K562 (cell line): Measurements from ENCODE around the gene TRAPPC4. TPM values are rescaled to one million over a fixed set of nuclear protein-coding genes. Genes with fewer than 3 reads are reported as not detected.
A peak's percentile ranks its signal among the peaks of the same experiment; 100 is the strongest.

Source experiments
- CBFB ChIP-seq: sonication (generic); formaldehyde crosslinking; IDR thresholded peaks from 2 replicates; pipeline ENCODE4 v1.4.0; 2020; ENCODE audit warnings: mild to moderate bottlenecking, missing genetic modification reagents
- HOXB6 ChIP-seq: fragments of 250-450 bp; sonication (Bioruptor Pico); IDR thresholded peaks from 2 replicates; pipeline ENCODE4 v1.5.1; 2022; ENCODE audit warnings: mild to moderate bottlenecking, borderline replicate concordance
- MTA2 ChIP-seq: fragments of 450-650 bp; IDR thresholded peaks from 2 replicates; pipeline ENCODE4 v1.6.1; 2016; ENCODE audit warnings: low read depth
- NRF1 ChIP-seq, 2 experiments: fragments of 450-650 bp; IDR thresholded peaks in 1 of 2; conservative IDR thresholded peaks in 1 of 2; 2 replicates each; pipeline ENCODE4 v1.6.1; 2014; ENCODE audit warnings: mild to moderate bottlenecking in 2 of 2
- POLR2B ChIP-seq: fragments of 450-650 bp; IDR thresholded peaks from 2 replicates; pipeline ENCODE4 v1.6.1; 2018; ENCODE audit warnings: low read depth; ENCODE audit not compliant: partially characterized antibody
- SNIP1 ChIP-seq: fragments of 450-650 bp; IDR thresholded peaks from 2 replicates; pipeline ENCODE4 v1.7.1; 2017; ENCODE audit warnings: low read depth, mild to moderate bottlenecking
- SRSF9 ChIP-seq: fragments of 200-400 bp; formaldehyde crosslinking; IDR thresholded peaks from 2 replicates; pipeline ENCODE4 v1.6.1; 2017; ENCODE audit warnings: low read depth, low read length, borderline replicate concordance
- TBP ChIP-seq: optimal IDR thresholded peaks from 2 replicates; pipeline ENCODE3; 2011; ENCODE audit warnings: low read depth, low read length, improper control_type of control experiment
- TOE1 ChIP-seq, 2 experiments: fragments of 450-650 bp in 1 of 2; sonication (generic) in 1 of 2; formaldehyde crosslinking in 1 of 2; IDR thresholded peaks; 2 replicates each; pipeline versions ENCODE4 v1.7.1 to v1.8.0; 2016 to 2022; ENCODE audit warnings: borderline replicate concordance in 2 of 2, mild to moderate bottlenecking in 2 of 2, antibody characterized with exemption in 1 of 2, inconsistent platforms in 1 of 2, low read depth in 1 of 2, missing genetic modification reagents in 1 of 2, moderate library complexity in 1 of 2
- ZFX ChIP-seq: sonication (generic); formaldehyde crosslinking; IDR thresholded peaks from 2 replicates; pipeline ENCODE4 v1.8.0; 2022; ENCODE audit warnings: mild to moderate bottlenecking, missing genetic modification reagents, moderate library complexity
- ZNF583 ChIP-seq: fragments of 250-450 bp; sonication (Bioruptor Pico); IDR thresholded peaks from 2 replicates; pipeline ENCODE4 v1.4.0; 2020
- ZNF778 ChIP-seq: fragments of 450-650 bp; formaldehyde crosslinking; IDR thresholded peaks from 2 replicates; pipeline ENCODE4 v1.4.0; 2020; ENCODE audit warnings: mild to moderate bottlenecking, moderate library complexity
- polyA plus RNA-seq, 8 experiments: library from polyadenylated mRNA; depleted of rRNA in 4 of 8; stranded (reverse) in 5 of 8; unstranded in 3 of 8; fragments of >200 nt; fragmentation: Nextera tagmentation in 2 of 8; fragmentation: Illumina TruSeq in 1 of 8; extraction: Ambion mirVana in 2 of 8; extraction: Trizol in 1 of 8; gene quantifications; 2 replicates each; pipeline versions ENCODE4 v1.2.1 to v1.2.3, GENCODE V29; 2011 to 2014; ENCODE audit warnings: inconsistent platforms in 1 of 8, missing spikeins in 1 of 8
- total RNA-seq, 7 experiments: library from RNA; depleted of rRNA in 6 of 7; stranded (reverse); fragments of >200 nt in 6 of 7; fragmentation: Illumina TruSeq in 2 of 7; extraction: Trizol in 2 of 7; gene quantifications; 2 replicates each; pipeline versions ENCODE4 v1.2.1 to v1.2.3, GENCODE V29; 2011 to 2021; ENCODE audit warnings: low replicate concordance in 1 of 7
- TF ChIP-seq, protein P1 (sequence below): fragments of 250-450 bp; sonication (Bioruptor Pico); IDR thresholded peaks from 2 replicates; pipeline ENCODE4 v1.5.0; 2020; ENCODE audit warnings: mild to moderate bottlenecking
- TF ChIP-seq, protein P2 (sequence below), 2 experiments: fragments of 450-650 bp; IDR thresholded peaks; 2 replicates each; pipeline ENCODE4 v1.6.1; 2018; ENCODE audit warnings: mild to moderate bottlenecking in 2 of 2, low read depth in 1 of 2; ENCODE audit not compliant: partially characterized antibody in 2 of 2
- TF ChIP-seq, protein P3 (sequence below): IDR thresholded peaks from 2 replicates; pipeline ENCODE4 v1.6.1; 2011; ENCODE audit warnings: borderline replicate concordance, low read depth, mild to moderate bottlenecking, moderate library complexity, low read length; ENCODE audit not compliant: insufficient read depth, poor library complexity, severe bottlenecking

TRAPPC4 gene
- total and polyA plus RNA-seq, 9 of the 15 experiments (the other 6 are each of a cell fraction or from before 2014, with no cell fraction given): 121 to 524 (median 142) TPM

- TF ChIP-seq, protein P1, sequence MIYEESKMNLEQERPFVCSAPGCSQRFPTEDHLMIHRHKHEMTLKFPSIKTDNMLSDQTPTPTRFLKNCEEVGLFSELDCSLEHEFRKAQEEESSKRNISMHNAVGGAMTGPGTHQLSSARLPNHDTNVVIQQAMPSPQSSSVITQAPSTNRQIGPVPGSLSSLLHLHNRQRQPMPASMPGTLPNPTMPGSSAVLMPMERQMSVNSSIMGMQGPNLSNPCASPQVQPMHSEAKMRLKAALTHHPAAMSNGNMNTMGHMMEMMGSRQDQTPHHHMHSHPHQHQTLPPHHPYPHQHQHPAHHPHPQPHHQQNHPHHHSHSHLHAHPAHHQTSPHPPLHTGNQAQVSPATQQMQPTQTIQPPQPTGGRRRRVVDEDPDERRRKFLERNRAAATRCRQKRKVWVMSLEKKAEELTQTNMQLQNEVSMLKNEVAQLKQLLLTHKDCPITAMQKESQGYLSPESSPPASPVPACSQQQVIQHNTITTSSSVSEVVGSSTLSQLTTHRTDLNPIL (CRISPR knock-in tag): no peak
- TF ChIP-seq ZNF778 (CRISPR knock-in tag): no peak
- TF ChIP-seq CBFB (CRISPR knock-in tag): no peak
- TF ChIP-seq HOXB6: no peak
- TF ChIP-seq ZFX (CRISPR knock-in tag): peak; percentile 64; the same call in 1 of the 2 replicates
- no peak for TF ChIP-seq SRSF9
- 0 out of 2 replicates have a peak, but pooled peaks have one; percentile 21 for TF ChIP-seq MTA2
- TF ChIP-seq POLR2B: peak; percentile 55
- TF ChIP-seq, protein P2, sequence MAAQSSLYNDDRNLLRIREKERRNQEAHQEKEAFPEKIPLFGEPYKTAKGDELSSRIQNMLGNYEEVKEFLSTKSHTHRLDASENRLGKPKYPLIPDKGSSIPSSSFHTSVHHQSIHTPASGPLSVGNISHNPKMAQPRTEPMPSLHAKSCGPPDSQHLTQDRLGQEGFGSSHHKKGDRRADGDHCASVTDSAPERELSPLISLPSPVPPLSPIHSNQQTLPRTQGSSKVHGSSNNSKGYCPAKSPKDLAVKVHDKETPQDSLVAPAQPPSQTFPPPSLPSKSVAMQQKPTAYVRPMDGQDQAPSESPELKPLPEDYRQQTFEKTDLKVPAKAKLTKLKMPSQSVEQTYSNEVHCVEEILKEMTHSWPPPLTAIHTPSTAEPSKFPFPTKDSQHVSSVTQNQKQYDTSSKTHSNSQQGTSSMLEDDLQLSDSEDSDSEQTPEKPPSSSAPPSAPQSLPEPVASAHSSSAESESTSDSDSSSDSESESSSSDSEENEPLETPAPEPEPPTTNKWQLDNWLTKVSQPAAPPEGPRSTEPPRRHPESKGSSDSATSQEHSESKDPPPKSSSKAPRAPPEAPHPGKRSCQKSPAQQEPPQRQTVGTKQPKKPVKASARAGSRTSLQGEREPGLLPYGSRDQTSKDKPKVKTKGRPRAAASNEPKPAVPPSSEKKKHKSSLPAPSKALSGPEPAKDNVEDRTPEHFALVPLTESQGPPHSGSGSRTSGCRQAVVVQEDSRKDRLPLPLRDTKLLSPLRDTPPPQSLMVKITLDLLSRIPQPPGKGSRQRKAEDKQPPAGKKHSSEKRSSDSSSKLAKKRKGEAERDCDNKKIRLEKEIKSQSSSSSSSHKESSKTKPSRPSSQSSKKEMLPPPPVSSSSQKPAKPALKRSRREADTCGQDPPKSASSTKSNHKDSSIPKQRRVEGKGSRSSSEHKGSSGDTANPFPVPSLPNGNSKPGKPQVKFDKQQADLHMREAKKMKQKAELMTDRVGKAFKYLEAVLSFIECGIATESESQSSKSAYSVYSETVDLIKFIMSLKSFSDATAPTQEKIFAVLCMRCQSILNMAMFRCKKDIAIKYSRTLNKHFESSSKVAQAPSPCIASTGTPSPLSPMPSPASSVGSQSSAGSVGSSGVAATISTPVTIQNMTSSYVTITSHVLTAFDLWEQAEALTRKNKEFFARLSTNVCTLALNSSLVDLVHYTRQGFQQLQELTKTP (IDR thresholded peaks at IDR 0.05; ENCODE audit: low read depth in 1 of 2, partially characterized antibody in 2 of 2): peak; percentile 12 to 75
- TF ChIP-seq NRF1 (conservative IDR thresholded peaks at IDR 0.05 in 1 of 2, IDR thresholded peaks at IDR 0.05 in 1 of 2): peak; percentile 71 to 77; a peak in 3 of 4 replicates
- TF ChIP-seq, protein P3, sequence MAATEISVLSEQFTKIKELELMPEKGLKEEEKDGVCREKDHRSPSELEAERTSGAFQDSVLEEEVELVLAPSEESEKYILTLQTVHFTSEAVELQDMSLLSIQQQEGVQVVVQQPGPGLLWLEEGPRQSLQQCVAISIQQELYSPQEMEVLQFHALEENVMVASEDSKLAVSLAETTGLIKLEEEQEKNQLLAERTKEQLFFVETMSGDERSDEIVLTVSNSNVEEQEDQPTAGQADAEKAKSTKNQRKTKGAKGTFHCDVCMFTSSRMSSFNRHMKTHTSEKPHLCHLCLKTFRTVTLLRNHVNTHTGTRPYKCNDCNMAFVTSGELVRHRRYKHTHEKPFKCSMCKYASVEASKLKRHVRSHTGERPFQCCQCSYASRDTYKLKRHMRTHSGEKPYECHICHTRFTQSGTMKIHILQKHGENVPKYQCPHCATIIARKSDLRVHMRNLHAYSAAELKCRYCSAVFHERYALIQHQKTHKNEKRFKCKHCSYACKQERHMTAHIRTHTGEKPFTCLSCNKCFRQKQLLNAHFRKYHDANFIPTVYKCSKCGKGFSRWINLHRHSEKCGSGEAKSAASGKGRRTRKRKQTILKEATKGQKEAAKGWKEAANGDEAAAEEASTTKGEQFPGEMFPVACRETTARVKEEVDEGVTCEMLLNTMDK: peak; percentile 21
- TF ChIP-seq TBP: peak; percentile 56
- no peak for TF ChIP-seq SNIP1
- peak; percentile 99 for TF ChIP-seq TOE1 (IDR thresholded peaks at IDR 0.05; ENCODE audit: borderline replicate concordance)
- no peak for TF ChIP-seq TOE1 (CRISPR knock-in tag; IDR thresholded peaks at IDR 0.05; ENCODE audit: borderline replicate concordance, low read depth)
- TF ChIP-seq ZNF583 (CRISPR knock-in tag): no peak
Measured at GRCh38 chr11:119067371-119068222, 49.0 kb downstream of the TRAPPC4 start, which contains the start of gene VPS11 (continued).
